ENCODE measurements around the gene INPP5D. TPM values are rescaled to one million over a fixed set of nuclear protein-coding genes. Genes with fewer than 3 reads are reported as not detected.

INPP5D gene
- polyA plus RNA-seq, 3 donors, result 30.6 to 90.2 (median 54.8) TPM

DNA sequence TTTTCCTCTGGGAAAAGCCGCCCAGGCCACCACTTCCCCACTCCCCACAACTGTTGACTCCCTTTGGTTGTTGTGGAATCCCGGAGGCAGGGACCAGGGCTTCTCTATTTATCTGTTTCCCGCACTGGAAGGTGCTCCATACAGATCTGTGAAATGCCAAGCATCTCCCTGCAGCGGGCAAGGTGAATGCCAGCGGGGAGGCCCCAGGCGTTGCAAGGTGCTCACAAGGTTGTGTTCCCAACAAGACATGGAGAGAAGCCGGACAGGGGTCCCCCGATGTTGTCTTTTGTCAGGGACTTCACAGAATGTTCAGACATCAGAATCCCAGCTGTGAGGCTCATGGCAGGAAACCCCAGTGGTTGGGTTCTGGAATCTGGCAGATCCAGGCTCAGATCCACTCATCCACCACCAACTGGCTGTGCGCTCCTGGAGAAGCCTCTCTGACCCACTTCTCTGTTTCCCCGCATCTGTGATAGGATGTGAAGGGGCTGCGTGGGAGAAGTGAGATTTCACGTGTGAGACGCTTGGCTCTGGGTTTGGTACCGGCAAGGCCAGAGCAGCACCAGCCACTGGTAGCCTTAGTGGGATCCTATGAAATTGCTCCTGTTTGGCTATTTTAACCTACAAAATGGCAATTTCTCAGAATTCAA, 36.3 kb upstream of the INPP5D start:
- no peak overlapping the region for H3K4me3 Mint-ChIP-seq
- Histone ChIP-seq H3K9ac (ENCODE audit: insufficient read depth, low read length, poor library complexity, severe bottlenecking) (no peak overlapping the region), H4K20me1 (ENCODE audit: insufficient read depth, low read length) (no peaks in the 10 kb centered on the region), H3K27ac (ENCODE audit: low read depth in 1 of 2, low read length in 2 of 2) (no peak overlapping the region), H3K9me3 (replicated peaks in 1 of 2; ENCODE audit: control insufficient read depth in 1 of 2, insufficient read depth in 1 of 2, low read length in 2 of 2) (no peaks in the 10 kb centered on the region), H3K27me3 (ENCODE audit: control insufficient read depth in 2 of 2, insufficient read depth in 2 of 2, low read length in 2 of 2) (no peaks in the 10 kb centered on the region), H3K79me2 (ENCODE audit: insufficient read depth, low read length) (no peaks in the 10 kb centered on the region), H2AFZ (ENCODE audit: insufficient read depth, low read depth, low read length, poor library complexity, severe bottlenecking) (no peak overlapping the region), H3K4me2 (replicated peaks; ENCODE audit: extremely low read depth, low read length, poor library complexity, severe bottlenecking) (no peak overlapping the region), H3K4me1 (ENCODE audit: control insufficient read depth in 1 of 2, insufficient read depth in 2 of 2, low read length in 2 of 2) (no peaks in the 10 kb centered on the region), H3K4me3 (replicated peaks in 1 of 3; ENCODE audit: low read depth in 2 of 3, low read length in 3 of 3) (no peak overlapping the region), H3K36me3 (replicated peaks in 1 of 2; ENCODE audit: control insufficient read depth in 1 of 2, insufficient read depth in 2 of 2, low read length in 2 of 2) (no peaks in the 10 kb centered on the region)
- TF ChIP-seq, protein P1, sequence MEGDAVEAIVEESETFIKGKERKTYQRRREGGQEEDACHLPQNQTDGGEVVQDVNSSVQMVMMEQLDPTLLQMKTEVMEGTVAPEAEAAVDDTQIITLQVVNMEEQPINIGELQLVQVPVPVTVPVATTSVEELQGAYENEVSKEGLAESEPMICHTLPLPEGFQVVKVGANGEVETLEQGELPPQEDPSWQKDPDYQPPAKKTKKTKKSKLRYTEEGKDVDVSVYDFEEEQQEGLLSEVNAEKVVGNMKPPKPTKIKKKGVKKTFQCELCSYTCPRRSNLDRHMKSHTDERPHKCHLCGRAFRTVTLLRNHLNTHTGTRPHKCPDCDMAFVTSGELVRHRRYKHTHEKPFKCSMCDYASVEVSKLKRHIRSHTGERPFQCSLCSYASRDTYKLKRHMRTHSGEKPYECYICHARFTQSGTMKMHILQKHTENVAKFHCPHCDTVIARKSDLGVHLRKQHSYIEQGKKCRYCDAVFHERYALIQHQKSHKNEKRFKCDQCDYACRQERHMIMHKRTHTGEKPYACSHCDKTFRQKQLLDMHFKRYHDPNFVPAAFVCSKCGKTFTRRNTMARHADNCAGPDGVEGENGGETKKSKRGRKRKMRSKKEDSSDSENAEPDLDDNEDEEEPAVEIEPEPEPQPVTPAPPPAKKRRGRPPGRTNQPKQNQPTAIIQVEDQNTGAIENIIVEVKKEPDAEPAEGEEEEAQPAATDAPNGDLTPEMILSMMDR (IDR thresholded peaks at IDR 0.05), result no peak
- no peak for DNase-seq
- intact Hi-C loops (cut with micrococcal nuclease), result no loop called here
- WGBS (ENCODE audit: insufficient coverage), result 97% methylated on average over 12 of the region's 14 CpGs
- H3K27ac Mint-ChIP-seq, result no peak overlapping the region
- H3K27me3 Mint-ChIP-seq (ENCODE audit: low read depth in 3 of 3), result peaks cover 0 to 10% (median 2%) of the 10 kb centered on the region in 3 donors
- H3K9me3 Mint-ChIP-seq, result peaks cover 0 to 2% (median 0%) of the 10 kb centered on the region in 7 donors
- no peaks in the 10 kb centered on the region for H3K4me1 Mint-ChIP-seq
- H3K36me3 Mint-ChIP-seq, result no peaks in the 10 kb centered on the region

- no peak overlapping the region for H3K27ac ChIP-seq (ENCODE audit: low read depth in 1 of 2, low read length in 2 of 2)
- Mint-ChIP-seq H3K4me1 (no peaks in the 10 kb centered on the region), H3K4me3 (no peak overlapping the region), H3K36me3 (no peaks in the 10 kb centered on the region), H3K27ac (no peak overlapping the region), H3K9me3 (peaks cover 0 to 2% (median 0%) of the 10 kb centered on the region in 7 donors), H3K27me3 (ENCODE audit: low read depth in 3 of 3) (peaks cover 0 to 10% (median 0%) of the 10 kb centered on the region in 3 donors)
- H4K20me1 ChIP-seq (ENCODE audit: insufficient read depth, low read length), result no peaks in the 10 kb centered on the region
- WGBS (ENCODE audit: insufficient coverage), result 100% methylated on average over 1 of the region's 7 CpGs
- intact Hi-C loops (cut with micrococcal nuclease), result no loop called here
- no peak overlapping the region for H2AFZ ChIP-seq (ENCODE audit: insufficient read depth, low read depth, low read length, poor library complexity, severe bottlenecking)
- no peaks in the 10 kb centered on the region for H3K36me3 ChIP-seq (replicated peaks in 1 of 2; ENCODE audit: control insufficient read depth in 1 of 2, insufficient read depth in 2 of 2, low read length in 2 of 2)
- H3K4me1 ChIP-seq (ENCODE audit: control insufficient read depth in 1 of 2, insufficient read depth in 2 of 2, low read length in 2 of 2), result no peaks in the 10 kb centered on the region
- no peak overlapping the region for H3K4me3 ChIP-seq (replicated peaks in 1 of 3; ENCODE audit: low read depth in 2 of 3, low read length in 3 of 3)
- TF ChIP-seq, protein P1 (IDR thresholded peaks at IDR 0.05), result no peak
- no peaks in the 10 kb centered on the region for H3K9me3 ChIP-seq (replicated peaks in 1 of 2; ENCODE audit: control insufficient read depth in 1 of 2, insufficient read depth in 1 of 2, low read length in 2 of 2)
- DNase-seq, result no peak
- H3K9ac ChIP-seq (ENCODE audit: insufficient read depth, low read length, poor library complexity, severe bottlenecking), result no peak overlapping the region
- H3K4me2 ChIP-seq (replicated peaks; ENCODE audit: extremely low read depth, low read length, poor library complexity, severe bottlenecking), result no peak overlapping the region
- H3K79me2 ChIP-seq (ENCODE audit: insufficient read depth, low read length), result no peaks in the 10 kb centered on the region
- no peaks in the 10 kb centered on the region for H3K27me3 ChIP-seq (ENCODE audit: control insufficient read depth in 2 of 2, insufficient read depth in 2 of 2, low read length in 2 of 2)
These were observed 34.4 kb upstream of the INPP5D start for GRCh38 chr2:233025706-233026105.

Measured in CD14-positive monocyte (primary cell).